C4-2B (cell line): Measurements from ENCODE around the gene DNAJC15.

Experiments used
- CTCF ChIP-seq: fragments of 450-650 bp; conservative IDR thresholded peaks from 2 replicates; pipeline ENCODE4 v1.5.1; 2017; ENCODE audit warnings: mild to moderate bottlenecking
- ZFX ChIP-seq: fragments of 450-650 bp; IDR thresholded peaks from 2 replicates; pipeline ENCODE4 v1.6.1; 2017

GRCh38 chr13:43039966-43040365 lies 16.6 kb downstream of the DNAJC15 start:
- TF ChIP-seq CTCF (no peak), ZFX (no peak)
